SK-N-SH (cell line): ENCODE data around the gene KAT5. TPM values are rescaled to one million over a fixed set of nuclear protein-coding genes. Genes with fewer than 3 reads are reported as not detected.

Source experiments
- CTCF ChIA-PET: fragments of 300-600, 350-600 bp; formaldehyde crosslinking; extraction: SDS; loops from one replicate; lab custom pipeline; 2021; lab: Yijun Ruan, JAX
- POLR2A ChIA-PET: fragments of 350-600 bp; sonication (Branson Sonifier 250); formaldehyde crosslinking; extraction: SDS; loops from one replicate; lab custom pipeline; 2020; ENCODE audit warnings: antibody characterized with exemption, inconsistent platforms; lab: Yijun Ruan, JAX
- DNase-seq: peaks from one replicate; pipeline ENCODE4 v3.0.0; 2012
- H2AFZ ChIP-seq: fragments of 200-600 bp; sonication (generic); 2 replicates; pipeline ENCODE4 v1.8.1; 2016; ENCODE audit warnings: antibody characterized with exemption, mild to moderate bottlenecking, low read depth
- H3F3A ChIP-seq: fragments of 200-600 bp; sonication (generic); replicated peaks from 2 replicates; pipeline ENCODE3; 2016; ENCODE audit warnings: antibody characterized with exemption, mild to moderate bottlenecking; ENCODE audit not compliant: insufficient read depth
- H3K27ac ChIP-seq, 2 experiments: fragments of 200-500 bp in 1 of 2; fragments of 200-600 bp in 1 of 2; sonication (Bioruptor generic) in 1 of 2; sonication (generic), shearing (Covaris generic) in 1 of 2; 2 replicates each; pipeline versions ENCODE4 v1.5.1 to v1.6.1; 2014 to 2016; ENCODE audit warnings: low read depth in 2 of 2, inconsistent platforms in 1 of 2, low read length in 1 of 2, mild to moderate bottlenecking in 1 of 2, mixed read lengths in 1 of 2
- H3K27me3 ChIP-seq: fragments of 200-600 bp; sonication (generic), shearing (Covaris generic); 2 replicates; pipeline ENCODE4 v1.6.1; 2016; ENCODE audit warnings: mixed run types; ENCODE audit not compliant: insufficient read depth
- H3K36me3 ChIP-seq, 2 experiments: fragments of 200-500 bp in 1 of 2; fragments of 200-600 bp in 1 of 2; sonication (Bioruptor generic) in 1 of 2; sonication (generic) in 1 of 2; replicated peaks in 1 of 2; 2 replicates each; pipeline versions ENCODE3 to v1.5.1; 2014 to 2016; ENCODE audit warnings: low read length in 1 of 2, mild to moderate bottlenecking in 1 of 2; ENCODE audit not compliant: insufficient read depth in 2 of 2, control insufficient read depth in 1 of 2
- H3K4me1 ChIP-seq, 2 experiments: fragments of 200-500 bp in 1 of 2; fragments of 200-600 bp in 1 of 2; sonication (Bioruptor generic) in 1 of 2; sonication (generic), shearing (Covaris generic) in 1 of 2; 2 replicates each; pipeline versions ENCODE4 v1.5.1 to v1.6.1; 2014 to 2016; ENCODE audit warnings: low read depth in 1 of 2, low read length in 1 of 2, mixed run types in 1 of 2; ENCODE audit not compliant: insufficient read depth in 2 of 2, control insufficient read depth in 1 of 2
- H3K4me2 ChIP-seq: fragments of 200-600 bp; sonication (generic), shearing (Covaris generic); 2 replicates; pipeline ENCODE4 v1.6.1; 2017; ENCODE audit warnings: mixed run types
- H3K4me3 ChIP-seq, 2 experiments: fragments of 200-500 bp in 1 of 2; fragments of 200-600 bp in 1 of 2; sonication (Bioruptor generic) in 1 of 2; sonication (generic), shearing (Covaris generic) in 1 of 2; 2 replicates each; pipeline versions ENCODE4 v1.5.1 to v1.8.1; 2014 to 2016; ENCODE audit warnings: low read depth in 2 of 2, inconsistent platforms in 1 of 2, low read length in 1 of 2, mild to moderate bottlenecking in 1 of 2, mixed read lengths in 1 of 2, moderate library complexity in 1 of 2
- H3K79me2 ChIP-seq: fragments of 200-600 bp; sonication (generic); 2 replicates; pipeline ENCODE4 v1.8.1; 2017; ENCODE audit warnings: mild to moderate bottlenecking; ENCODE audit not compliant: insufficient read depth
- H3K9ac ChIP-seq: fragments of 200-600 bp; sonication (generic); 2 replicates; pipeline ENCODE4 v1.6.1; 2017; ENCODE audit warnings: mixed run types
- H3K9me2 ChIP-seq: fragments of 200-600 bp; sonication (generic); 2 replicates; pipeline ENCODE4 v1.6.1; 2017; ENCODE audit warnings: mixed run types
- H3K9me3 ChIP-seq: fragments of 200-600 bp; sonication (generic); 2 replicates; pipeline ENCODE4 v1.6.1; 2017; ENCODE audit warnings: mixed run types, mild to moderate bottlenecking, moderate library complexity
- H4K20me1 ChIP-seq: fragments of 200-600 bp; sonication (generic); 2 replicates; pipeline ENCODE4 v1.6.1; 2017; ENCODE audit warnings: mild to moderate bottlenecking, mixed run types; ENCODE audit not compliant: insufficient read depth
- CHD2 ChIP-seq: fragments of 150-350 bp; IDR thresholded peaks from 2 replicates; pipeline ENCODE4 v1.6.1; 2018; ENCODE audit warnings: low read length; ENCODE audit not compliant: partially characterized antibody
- CTCF ChIP-seq: fragments of 200-600 bp; sonication (generic); IDR thresholded peaks from 2 replicates; pipeline ENCODE4 v1.6.1; 2017; ENCODE audit warnings: antibody characterized with exemption, mild to moderate bottlenecking, moderate library complexity
- EP300 ChIP-seq, 2 experiments: IDR thresholded peaks; 2 replicates each; pipeline versions ENCODE4 v1.4.0 to v1.6.1; 2012; ENCODE audit warnings: borderline replicate concordance in 1 of 2, low read depth in 1 of 2, low read length in 1 of 2
- FOXJ3 ChIP-seq: sonication (generic); formaldehyde crosslinking; IDR thresholded peaks from 2 replicates; pipeline ENCODE4 v1.5.1; 2020; ENCODE audit warnings: mild to moderate bottlenecking, missing genetic modification reagents
- GABPA ChIP-seq: IDR thresholded peaks from 2 replicates; pipeline ENCODE4 v1.4.0; 2012; ENCODE audit warnings: low read depth, mild to moderate bottlenecking
- GATA2 ChIP-seq: sonication (generic); formaldehyde crosslinking; IDR thresholded peaks from 2 replicates; pipeline ENCODE4 v1.5.0; 2020; ENCODE audit warnings: mild to moderate bottlenecking, missing genetic modification reagents
- PBX3 ChIP-seq: IDR thresholded peaks from 2 replicates; pipeline ENCODE4; 2012
- RAD21 ChIP-seq: IDR thresholded peaks from 2 replicates; pipeline ENCODE4 v1.6.1; 2012; ENCODE audit warnings: mild to moderate bottlenecking, low read length
- TAF1 ChIP-seq: IDR thresholded peaks from 2 replicates; pipeline ENCODE4 v1.6.1; 2012; ENCODE audit warnings: low read depth, mild to moderate bottlenecking, low read length, moderate library complexity, borderline replicate concordance
- TEAD4 ChIP-seq: IDR thresholded peaks from 2 replicates; pipeline ENCODE4 v1.4.0; 2012; ENCODE audit warnings: mild to moderate bottlenecking, borderline replicate concordance; ENCODE audit not compliant: insufficient read depth
- USF2 ChIP-seq: fragments of 150-350 bp; IDR thresholded peaks from 2 replicates; pipeline ENCODE4 v1.6.1; 2017; ENCODE audit warnings: antibody characterized with exemption, low read length, low read depth, borderline replicate concordance
- YY1 ChIP-seq: IDR thresholded peaks from 2 replicates; pipeline ENCODE4 v1.4.0; 2012; ENCODE audit warnings: low read depth, mild to moderate bottlenecking
- WGBS: methylation state at CpG from one replicate; pipeline ENCODE4 v1.1.6; 2017; ENCODE audit warnings: low lambda C conversion rate; 5-methylcytosine and 5-hydroxymethylcytosine counted together
- polyA plus RNA-seq, 3 experiments: library from polyadenylated mRNA; depleted of rRNA; stranded (reverse); fragments of >200 nt; gene quantifications; 2 replicates each; pipeline ENCODE4 v1.2.3, GENCODE V29; 2012

Gene KAT5
- polyA plus RNA-seq, 1 of the 3 experiments (the other 2 are of a cell fraction), result 51.9 TPM

GRCh38 chr11:65700399-65700798 lies 11.7 kb upstream of the KAT5 start:
- ChIA-PET CTCF (no interaction called here), POLR2A (interaction anchor here (0.6 kb wide), 1 partner anchor 572 kb away, joined by 5 read pairs; no protein-coding TSS in a partner anchor)
- DNase-seq, result no peak
- H3K27me3 ChIP-seq, result peaks cover 25% of the 10 kb centered on the region; the same call in 1 of the 2 replicates
- no peak overlapping the region for H2AFZ ChIP-seq
- H3K36me3 ChIP-seq, result no peaks in the 10 kb centered on the region
- H3K9me3 ChIP-seq, result no peaks in the 10 kb centered on the region
- H3K9me2 ChIP-seq, result no peaks in the 10 kb centered on the region
- H3K79me2 ChIP-seq, result no peaks in the 10 kb centered on the region
- WGBS, result 17% methylated on average over 3 of the region's 3 CpGs
- no peak overlapping the region for H3K4me3 ChIP-seq
- no peaks in the 10 kb centered on the region for H3K4me1 ChIP-seq
- TF ChIP-seq RAD21 (no peak), GATA2 (CRISPR knock-in tag) (no peak), TAF1 (no peak), TEAD4 (no peak), CTCF (no peak), PBX3 (no peak), EP300 (IDR thresholded peaks at IDR 0.05; ENCODE audit: borderline replicate concordance in 1 of 2, low read depth in 1 of 2, low read length in 1 of 2) (no peak), GABPA (no peak), FOXJ3 (CRISPR knock-in tag) (no peak)
- no peak overlapping the region for H3K4me2 ChIP-seq
- H3K27ac ChIP-seq, result no peak overlapping the region
- H3F3A ChIP-seq, result no peaks in the 10 kb centered on the region
- H4K20me1 ChIP-seq, result no peaks in the 10 kb centered on the region
- H3K9ac ChIP-seq, result no peak overlapping the region

- no peak for TF ChIP-seq TAF1
- no peak for TF ChIP-seq CHD2
- TF ChIP-seq YY1, result no peak
- TF ChIP-seq GABPA, result no peak
- TF ChIP-seq USF2, result no peak
- Histone ChIP-seq H3K9me3 (no peaks in the 10 kb centered on the region), H3K4me2 (no peak overlapping the region), H3K79me2 (no peaks in the 10 kb centered on the region), H3K4me1 (no peaks in the 10 kb centered on the region; a peak in 1 of 4 replicates), H4K20me1 (no peaks in the 10 kb centered on the region), H2AFZ (no peak overlapping the region), H3K36me3 (no peaks in the 10 kb centered on the region), H3K9ac (no peak overlapping the region), H3K4me3 (no peak overlapping the region), H3K27me3 (peaks cover 25% of the 10 kb centered on the region; the same call in 1 of the 2 replicates), H3K27ac (no peak overlapping the region), H3F3A (no peaks in the 10 kb centered on the region), H3K9me2 (no peaks in the 10 kb centered on the region)
- POLR2A ChIA-PET, result no interaction called here
- DNase-seq, result no peak
- 29% methylated on average over 1 of the region's 1 CpG for WGBS
- CTCF ChIA-PET, result interaction anchor here (0.7 kb wide), 2 partner anchors 69 to 522 kb away, joined by 3 to 4 read pairs; no protein-coding TSS in a partner anchor
Measured at GRCh38 chr11:65701686-65702085, 10.4 kb upstream of the KAT5 start.
